Tibial nerve (tissue), 4 donors: ENCODE data around the gene UGT1A5.

ENCODE experiments used
- CTCF ChIP-seq, 5 experiments: fragments of 200-600 bp in 3 of 5; fragments of 450-650 bp in 2 of 5; sonication (generic) in 3 of 5; IDR thresholded peaks; one replicate each; pipeline ENCODE4 v1.5.1; 2016 to 2019; ENCODE audit warnings: antibody characterized with exemption in 5 of 5, mild to moderate bottlenecking in 3 of 5, moderate library complexity in 2 of 5
- EP300 ChIP-seq, 2 donors: sonication (generic); formaldehyde crosslinking; IDR thresholded peaks; one replicate each; pipeline ENCODE4 v1.6.1; 2017; ENCODE audit warnings: antibody characterized with exemption in 2 of 2, mild to moderate bottlenecking in 1 of 2
- POLR2A ChIP-seq, 2 donors: fragments of 450-650 bp; IDR thresholded peaks; one replicate each; pipeline ENCODE4 v1.6.1; 2017; ENCODE audit warnings: antibody characterized with exemption in 2 of 2, mild to moderate bottlenecking in 2 of 2, moderate library complexity in 2 of 2

GRCh38 chr2:233817361-233817911 is 104.7 kb downstream of the UGT1A5 start:
- TF ChIP-seq POLR2A (IDR thresholded peaks at IDR 0.05) (no peak), CTCF (IDR thresholded peaks at IDR 0.05) (no peak), EP300 (IDR thresholded peaks at IDR 0.05) (no peak)
